Loucy (cell line): ENCODE data around the gene PDE9A.

Experiments used
- EZH2phosphoT487 ChIP-seq: fragments of 200-600 bp; IDR thresholded peaks from 2 replicates; pipeline ENCODE4 v1.6.1; 2018; ENCODE audit warnings: antibody characterized with exemption, mild to moderate bottlenecking, moderate library complexity, borderline replicate concordance
- TF ChIP-seq, protein P1 (sequence below): fragments of 200-600 bp; sonication (generic); conservative IDR thresholded peaks from 2 replicates; pipeline ENCODE4 v1.5.1; 2014; ENCODE audit warnings: mild to moderate bottlenecking, antibody characterized with exemption, low read length

DNA sequence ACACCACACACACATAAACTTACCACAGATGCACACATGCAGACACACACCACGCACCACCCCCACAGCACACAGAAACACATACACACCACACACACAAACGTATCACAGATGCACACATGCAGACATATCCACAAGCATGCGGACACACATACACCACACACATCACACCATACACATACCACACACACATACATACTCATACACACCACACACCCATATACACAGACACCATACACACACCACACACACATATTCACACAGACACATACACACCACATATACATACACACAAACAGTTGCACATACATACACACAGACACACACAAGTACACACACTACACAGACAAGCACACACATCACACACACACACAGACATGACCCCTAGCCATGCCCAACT, 37.5 kb upstream of the PDE9A start:
- TF ChIP-seq, protein P1, sequence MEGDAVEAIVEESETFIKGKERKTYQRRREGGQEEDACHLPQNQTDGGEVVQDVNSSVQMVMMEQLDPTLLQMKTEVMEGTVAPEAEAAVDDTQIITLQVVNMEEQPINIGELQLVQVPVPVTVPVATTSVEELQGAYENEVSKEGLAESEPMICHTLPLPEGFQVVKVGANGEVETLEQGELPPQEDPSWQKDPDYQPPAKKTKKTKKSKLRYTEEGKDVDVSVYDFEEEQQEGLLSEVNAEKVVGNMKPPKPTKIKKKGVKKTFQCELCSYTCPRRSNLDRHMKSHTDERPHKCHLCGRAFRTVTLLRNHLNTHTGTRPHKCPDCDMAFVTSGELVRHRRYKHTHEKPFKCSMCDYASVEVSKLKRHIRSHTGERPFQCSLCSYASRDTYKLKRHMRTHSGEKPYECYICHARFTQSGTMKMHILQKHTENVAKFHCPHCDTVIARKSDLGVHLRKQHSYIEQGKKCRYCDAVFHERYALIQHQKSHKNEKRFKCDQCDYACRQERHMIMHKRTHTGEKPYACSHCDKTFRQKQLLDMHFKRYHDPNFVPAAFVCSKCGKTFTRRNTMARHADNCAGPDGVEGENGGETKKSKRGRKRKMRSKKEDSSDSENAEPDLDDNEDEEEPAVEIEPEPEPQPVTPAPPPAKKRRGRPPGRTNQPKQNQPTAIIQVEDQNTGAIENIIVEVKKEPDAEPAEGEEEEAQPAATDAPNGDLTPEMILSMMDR, result no peak
- no peak for TF ChIP-seq EZH2phosphoT487
